ENCODE data around the gene ZNF91. TPM values are rescaled to one million over a fixed set of nuclear protein-coding genes. Genes with fewer than 3 reads are reported as not detected.

The ZNF91 gene
- total RNA-seq, 1 experiment from 2014 or later, result 43.5 TPM

- Histone ChIP-seq H2BK120ac (ENCODE audit: low read depth, low read length, poor library complexity, severe bottlenecking) (no peak overlapping the region), H2BK15ac (ENCODE audit: low read depth, low read length) (no peak overlapping the region), H3K9ac (ENCODE audit: extremely low read depth, insufficient read length, low read length) (no peak overlapping the region), H3K9me3 (ENCODE audit: control insufficient read depth, low read depth, low read length) (no peaks in the 10 kb centered on the region), H3K79me1 (ENCODE audit: insufficient read depth, low read depth, low read length, poor library complexity, severe bottlenecking) (no peaks in the 10 kb centered on the region), H3K4me1 (ENCODE audit: insufficient read depth, low read length) (no peaks in the 10 kb centered on the region), H3T11ph (ENCODE audit: low read length) (no peak overlapping the region), H3K56ac (ENCODE audit: insufficient read length, low read depth, low read length) (no peak overlapping the region), H4K91ac (ENCODE audit: insufficient read length, low read depth, low read length) (no peak overlapping the region), H2BK12ac (ENCODE audit: insufficient read length, low read depth, low read length) (no peak overlapping the region), H3K23ac (ENCODE audit: insufficient read length, low read depth, low read length) (no peak overlapping the region), H3K14ac (ENCODE audit: insufficient read depth, low read length) (no peak overlapping the region), H3K27me3 (ENCODE audit: insufficient read depth, low read length) (no peaks in the 10 kb centered on the region), H4K20me1 (ENCODE audit: control insufficient read depth, insufficient read depth, insufficient read length) (no peaks in the 10 kb centered on the region), H3K18ac (ENCODE audit: insufficient read length, low read depth, low read length) (no peak overlapping the region), H2BK20ac (ENCODE audit: low read depth, low read length, poor library complexity, severe bottlenecking) (no peak overlapping the region), H4K8ac (replicated peaks; ENCODE audit: insufficient read length, low read depth, low read length) (no peak overlapping the region), H3K23me2 (ENCODE audit: insufficient read length, low read depth, low read length, poor library complexity, severe bottlenecking) (no peaks in the 10 kb centered on the region), H2AK5ac (ENCODE audit: insufficient read length, low read length) (no peak overlapping the region), H3K4me2 (ENCODE audit: insufficient read depth, insufficient read length, low read length) (no peak overlapping the region), H4K5ac (ENCODE audit: insufficient read length, low read depth, low read length) (no peak overlapping the region), H2AFZ (ENCODE audit: low read length) (no peak overlapping the region), H3K4ac (ENCODE audit: low read depth, low read length) (no peak overlapping the region), H3K27ac (ENCODE audit: insufficient read length, low read depth, low read length) (no peak overlapping the region), H3K79me2 (ENCODE audit: insufficient read depth, low read length) (peaks cover 4% of the 10 kb centered on the region; the same call in 1 of the 2 replicates), H2BK5ac (ENCODE audit: insufficient read length, low read length) (no peak overlapping the region)
- Mint-ChIP-seq H3K9me3 (no peaks in the 10 kb centered on the region), H3K36me3 (ENCODE audit: insufficient read depth in 1 of 3, low read depth in 3 of 3) (peaks cover 58 to 67% (median 64%) of the 10 kb centered on the region in 3 experiments), H3K27ac (no peak overlapping the region), H3K4me1 (no peaks in the 10 kb centered on the region), H3K4me3 (no peak overlapping the region), H3K27me3 (ENCODE audit: low read depth) (no peaks in the 10 kb centered on the region)
- no peak for DNase-seq
- no peak for TF ChIP-seq CTCF (conservative IDR thresholded peaks at IDR 0.05)
- WGBS (ENCODE audit: extremely low coverage, insufficient read length, low lambda C conversion rate), result no CpG with 5 or more reads among the region's 1 CpG
These were observed 9.4 kb upstream of the ZNF91 start for GRCh38 chr19:23404676-23405075.

Data from H9 (cell line).